ENCODE measurements around the gene ZNF217.
A peak's percentile ranks its signal among the peaks of the same experiment; 100 is the strongest.

Gene ZNF217

GRCh38 chr20:53580376-53581111 lies 13.1 kb downstream of the ZNF217 start:
- DNase-seq (ENCODE audit: low read depth) = no peak
- peak; percentile 7 for TF ChIP-seq CTCF (conservative IDR thresholded peaks at IDR 0.05; ENCODE audit: low read depth, low read length)
- no peak overlapping the region for H3K4me3 ChIP-seq (ENCODE audit: low read depth, low read length)

GRCh38 chr20:53579581-53580375 lies 13.9 kb downstream of the ZNF217 start:
- TF ChIP-seq CTCF (conservative IDR thresholded peaks at IDR 0.05; ENCODE audit: low read depth, low read length) = no peak
- H3K4me3 ChIP-seq (ENCODE audit: low read depth, low read length) = no peak overlapping the region
- peak; percentile 71 for DNase-seq (ENCODE audit: low read depth)

- H3K4me3 ChIP-seq (ENCODE audit: low read depth, low read length) = no peak overlapping the region
- DNase-seq (ENCODE audit: low read depth) = no peak
These were observed 14.4 kb downstream of the ZNF217 start for GRCh38 chr20:53579266-53579580.

GRCh38 chr20:53578492-53579222 lies 15.0 kb downstream of the ZNF217 start:
- no peak overlapping the region for H3K4me3 ChIP-seq (ENCODE audit: low read depth, low read length)
- peak; percentile 79 for TF ChIP-seq CTCF (conservative IDR thresholded peaks at IDR 0.05; ENCODE audit: low read depth, low read length)
- DNase-seq (ENCODE audit: low read depth) = peak; percentile 95

More at GRCh38 chr20:53579266-53579580, 14.4 kb downstream of the ZNF217 start:
- TF ChIP-seq CTCF (conservative IDR thresholded peaks at IDR 0.05; ENCODE audit: low read depth, low read length) = no peak

- H3K4me3 ChIP-seq (ENCODE audit: low read depth, low read length) = no peak overlapping the region
- TF ChIP-seq CTCF (conservative IDR thresholded peaks at IDR 0.05; ENCODE audit: low read depth, low read length) = no peak
- DNase-seq (ENCODE audit: low read depth) = no peak
These were observed 16.9 kb downstream of the ZNF217 start for GRCh38 chr20:53576586-53577318.

GRCh38 chr20:53576195-53576580 lies 17.5 kb downstream of the ZNF217 start:
- no peak for DNase-seq (ENCODE audit: low read depth)
- TF ChIP-seq CTCF (conservative IDR thresholded peaks at IDR 0.05; ENCODE audit: low read depth, low read length) = no peak

More at GRCh38 chr20:53576195-53576580, 17.5 kb downstream of the ZNF217 start:
- no peak overlapping the region for H3K4me3 ChIP-seq (ENCODE audit: low read depth, low read length)
